ENCODE results near the gene RPS6KA6. TPM values are rescaled to one million over a fixed set of nuclear protein-coding genes. Genes with fewer than 3 reads are reported as not detected.

RPS6KA6 gene
- total RNA-seq, 5 donors from 2014 or later (not counting 1 experiment from before 2014, with no cell fraction given): 0.13 to 0.45 (median 0.30) TPM; not detected in 1

GRCh38 chrX:84170931-84171330, 17.1 kb downstream of the RPS6KA6 start:
- no CpG with 5 or more reads among the region's 2 CpGs for WGBS (ENCODE audit: insufficient coverage)
- ATAC-seq (replicated peaks in 1 of 4) (no peak), DNase-seq (no peak)
- Histone ChIP-seq H3K27ac (ENCODE audit: low read length) (no peak overlapping the region), H3K4me3 (ENCODE audit: control insufficient read depth in 1 of 2, extremely low read depth in 1 of 2, low read length in 1 of 2) (no peak overlapping the region), H3K4me1 (ENCODE audit: control insufficient read depth in 1 of 2, extremely low read depth in 1 of 2, insufficient read depth in 2 of 2, low read length in 2 of 2) (no peaks in the 10 kb centered on the region), H3K36me3 (ENCODE audit: control insufficient read depth in 2 of 2, extremely low read depth in 1 of 2, insufficient read depth in 1 of 2, low read length in 1 of 2) (no peaks in the 10 kb centered on the region), H3K9me3 (no peaks in the 10 kb centered on the region), H3K27me3 (replicated peaks in 1 of 2; ENCODE audit: control insufficient read depth in 2 of 2, extremely low read depth in 1 of 2, insufficient read depth in 2 of 2, low read length in 1 of 2) (no peaks in the 10 kb centered on the region)
- Mint-ChIP-seq H3K36me3 (no peaks in the 10 kb centered on the region), H3K27me3 (no peaks in the 10 kb centered on the region), H3K4me3 (no peak overlapping the region), H3K4me1 (no peaks in the 10 kb centered on the region), H3K27ac (no peak overlapping the region), H3K9me3 (peaks cover 0 to 4% (median 4%) of the 10 kb centered on the region in 3 donors)
- ChIA-PET CTCF (no interaction called here), POLR2A (no interaction called here)

- DNase-seq: no peak
- Histone ChIP-seq H3K27ac (ENCODE audit: low read length) (no peak overlapping the region), H3K27me3 (replicated peaks in 1 of 2; ENCODE audit: control insufficient read depth in 2 of 2, extremely low read depth in 1 of 2, insufficient read depth in 2 of 2, low read length in 1 of 2) (no peaks in the 10 kb centered on the region), H3K9me3 (no peaks in the 10 kb centered on the region), H3K4me3 (ENCODE audit: control insufficient read depth in 1 of 2, extremely low read depth in 1 of 2, low read length in 1 of 2) (no peak overlapping the region), H3K36me3 (ENCODE audit: control insufficient read depth in 2 of 2, extremely low read depth in 1 of 2, insufficient read depth in 1 of 2, low read length in 1 of 2) (no peaks in the 10 kb centered on the region), H3K4me1 (ENCODE audit: control insufficient read depth in 1 of 2, extremely low read depth in 1 of 2, insufficient read depth in 2 of 2, low read length in 2 of 2) (no peaks in the 10 kb centered on the region)
- Mint-ChIP-seq H3K27ac (no peak overlapping the region), H3K4me1 (no peaks in the 10 kb centered on the region), H3K36me3 (no peaks in the 10 kb centered on the region), H3K9me3 (peaks cover 0 to 4% (median 4%) of the 10 kb centered on the region in 3 donors), H3K4me3 (no peak overlapping the region), H3K27me3 (no peaks in the 10 kb centered on the region)
- WGBS (ENCODE audit: insufficient coverage): no CpG with 5 or more reads among the region's 2 CpGs
- ATAC-seq (replicated peaks in 1 of 4): no peak
- CTCF ChIA-PET: no interaction called here
- POLR2A ChIA-PET: no interaction called here
These were observed 19.4 kb downstream of the RPS6KA6 start for GRCh38 chrX:84168574-84168973.

GRCh38 chrX:84168095-84168494, 19.9 kb downstream of the RPS6KA6 start:
- Mint-ChIP-seq H3K36me3 (no peaks in the 10 kb centered on the region), H3K27me3 (no peaks in the 10 kb centered on the region), H3K4me1 (no peaks in the 10 kb centered on the region), H3K4me3 (no peak overlapping the region), H3K27ac (no peak overlapping the region), H3K9me3 (peaks cover 0 to 4% (median 4%) of the 10 kb centered on the region in 3 donors)
- ChIA-PET CTCF (no interaction called here), POLR2A (no interaction called here)
- DNase-seq (no peak), ATAC-seq (replicated peaks in 1 of 4) (no peak)
- no peak overlapping the region for H3K4me3 ChIP-seq (ENCODE audit: control insufficient read depth in 1 of 2, extremely low read depth in 1 of 2, low read length in 1 of 2)
- no peaks in the 10 kb centered on the region for H3K9me3 ChIP-seq
- no peaks in the 10 kb centered on the region for H3K4me1 ChIP-seq (ENCODE audit: control insufficient read depth in 1 of 2, extremely low read depth in 1 of 2, insufficient read depth in 2 of 2, low read length in 2 of 2)
- no peaks in the 10 kb centered on the region for H3K27me3 ChIP-seq (replicated peaks in 1 of 2; ENCODE audit: control insufficient read depth in 2 of 2, extremely low read depth in 1 of 2, insufficient read depth in 2 of 2, low read length in 1 of 2)
- WGBS (ENCODE audit: insufficient coverage): 67% methylated on average over 1 of the region's 2 CpGs
- H3K36me3 ChIP-seq (ENCODE audit: control insufficient read depth in 2 of 2, extremely low read depth in 1 of 2, insufficient read depth in 1 of 2, low read length in 1 of 2): no peaks in the 10 kb centered on the region
- H3K27ac ChIP-seq (ENCODE audit: low read length): no peak overlapping the region

GRCh38 chrX:84165711-84166110, 22.3 kb downstream of the RPS6KA6 start:
- POLR2A ChIA-PET: no interaction called here
- no peaks in the 10 kb centered on the region for H3K4me1 Mint-ChIP-seq
- ATAC-seq (replicated peaks in 1 of 4) (no peak), DNase-seq (no peak)
- H3K4me1 ChIP-seq (ENCODE audit: control insufficient read depth in 1 of 2, extremely low read depth in 1 of 2, insufficient read depth in 2 of 2, low read length in 2 of 2): no peaks in the 10 kb centered on the region
- H3K36me3 Mint-ChIP-seq: no peaks in the 10 kb centered on the region
- CTCF ChIA-PET: no interaction called here
- no peak overlapping the region for H3K4me3 Mint-ChIP-seq
- no peak overlapping the region for H3K27ac ChIP-seq (ENCODE audit: low read length)
- peaks cover 0 to 4% (median 4%) of the 10 kb centered on the region in 3 donors for H3K9me3 Mint-ChIP-seq
- no peaks in the 10 kb centered on the region for H3K27me3 ChIP-seq (replicated peaks in 1 of 2; ENCODE audit: control insufficient read depth in 2 of 2, extremely low read depth in 1 of 2, insufficient read depth in 2 of 2, low read length in 1 of 2)
- H3K27me3 Mint-ChIP-seq: no peaks in the 10 kb centered on the region
- no peak overlapping the region for H3K27ac Mint-ChIP-seq
- no peak overlapping the region for H3K4me3 ChIP-seq (ENCODE audit: control insufficient read depth in 1 of 2, extremely low read depth in 1 of 2, low read length in 1 of 2)
- H3K9me3 ChIP-seq: no peaks in the 10 kb centered on the region
- H3K36me3 ChIP-seq (ENCODE audit: control insufficient read depth in 2 of 2, extremely low read depth in 1 of 2, insufficient read depth in 1 of 2, low read length in 1 of 2): no peaks in the 10 kb centered on the region
- no CpG with 5 or more reads among the region's 1 CpG for WGBS (ENCODE audit: insufficient coverage)

- H3K27me3 Mint-ChIP-seq: no peaks in the 10 kb centered on the region
- no peak overlapping the region for H3K27ac Mint-ChIP-seq
- DNase-seq (no peak), ATAC-seq (replicated peaks in 1 of 4) (no peak)
- Histone ChIP-seq H3K36me3 (ENCODE audit: control insufficient read depth in 2 of 2, extremely low read depth in 1 of 2, insufficient read depth in 1 of 2, low read length in 1 of 2) (no peaks in the 10 kb centered on the region), H3K9me3 (no peaks in the 10 kb centered on the region), H3K27ac (ENCODE audit: low read length) (no peak overlapping the region), H3K27me3 (replicated peaks in 1 of 2; ENCODE audit: control insufficient read depth in 2 of 2, extremely low read depth in 1 of 2, insufficient read depth in 2 of 2, low read length in 1 of 2) (no peaks in the 10 kb centered on the region), H3K4me1 (ENCODE audit: control insufficient read depth in 1 of 2, extremely low read depth in 1 of 2, insufficient read depth in 2 of 2, low read length in 2 of 2) (no peaks in the 10 kb centered on the region), H3K4me3 (ENCODE audit: control insufficient read depth in 1 of 2, extremely low read depth in 1 of 2, low read length in 1 of 2) (no peak overlapping the region)
- CTCF ChIA-PET: no interaction called here
- H3K36me3 Mint-ChIP-seq: no peaks in the 10 kb centered on the region
- H3K4me3 Mint-ChIP-seq: no peak overlapping the region
- peaks cover 0 to 3% (median 3%) of the 10 kb centered on the region in 3 donors for H3K9me3 Mint-ChIP-seq
- POLR2A ChIA-PET: no interaction called here
- no peaks in the 10 kb centered on the region for H3K4me1 Mint-ChIP-seq
These were observed 25.6 kb downstream of the RPS6KA6 start for GRCh38 chrX:84162401-84162800.

GRCh38 chrX:84161641-84162040, 26.4 kb downstream of the RPS6KA6 start:
- no peaks in the 10 kb centered on the region for H3K27me3 Mint-ChIP-seq
- Histone ChIP-seq H3K9me3 (no peaks in the 10 kb centered on the region), H3K4me1 (ENCODE audit: control insufficient read depth in 1 of 2, extremely low read depth in 1 of 2, insufficient read depth in 2 of 2, low read length in 2 of 2) (no peaks in the 10 kb centered on the region), H3K36me3 (ENCODE audit: control insufficient read depth in 2 of 2, extremely low read depth in 1 of 2, insufficient read depth in 1 of 2, low read length in 1 of 2) (no peaks in the 10 kb centered on the region), H3K27me3 (replicated peaks in 1 of 2; ENCODE audit: control insufficient read depth in 2 of 2, extremely low read depth in 1 of 2, insufficient read depth in 2 of 2, low read length in 1 of 2) (no peaks in the 10 kb centered on the region), H3K4me3 (ENCODE audit: control insufficient read depth in 1 of 2, extremely low read depth in 1 of 2, low read length in 1 of 2) (no peak overlapping the region), H3K27ac (ENCODE audit: low read length) (no peak overlapping the region)
- CTCF ChIA-PET: no interaction called here
- H3K9me3 Mint-ChIP-seq: no peaks in the 10 kb centered on the region
- H3K4me3 Mint-ChIP-seq: no peak overlapping the region
- no peaks in the 10 kb centered on the region for H3K4me1 Mint-ChIP-seq
- H3K27ac Mint-ChIP-seq: no peak overlapping the region
- H3K36me3 Mint-ChIP-seq: no peaks in the 10 kb centered on the region
- no peak for ATAC-seq (replicated peaks in 1 of 4)
- no peak for DNase-seq
- POLR2A ChIA-PET: no interaction called here

GRCh38 chrX:84160736-84161135, 27.3 kb downstream of the RPS6KA6 start:
- Histone ChIP-seq H3K4me3 (ENCODE audit: control insufficient read depth in 1 of 2, extremely low read depth in 1 of 2, low read length in 1 of 2) (no peak overlapping the region), H3K36me3 (ENCODE audit: control insufficient read depth in 2 of 2, extremely low read depth in 1 of 2, insufficient read depth in 1 of 2, low read length in 1 of 2) (no peaks in the 10 kb centered on the region), H3K4me1 (ENCODE audit: control insufficient read depth in 1 of 2, extremely low read depth in 1 of 2, insufficient read depth in 2 of 2, low read length in 2 of 2) (no peaks in the 10 kb centered on the region), H3K9me3 (no peaks in the 10 kb centered on the region), H3K27me3 (replicated peaks in 1 of 2; ENCODE audit: control insufficient read depth in 2 of 2, extremely low read depth in 1 of 2, insufficient read depth in 2 of 2, low read length in 1 of 2) (no peaks in the 10 kb centered on the region), H3K27ac (ENCODE audit: low read length) (no peak overlapping the region)
- ATAC-seq (replicated peaks in 1 of 4) (no peak), DNase-seq (no peak)
- Mint-ChIP-seq H3K36me3 (no peaks in the 10 kb centered on the region), H3K27ac (no peak overlapping the region), H3K9me3 (no peaks in the 10 kb centered on the region), H3K4me1 (no peaks in the 10 kb centered on the region), H3K4me3 (no peak overlapping the region), H3K27me3 (no peaks in the 10 kb centered on the region)
- ChIA-PET CTCF (no interaction called here), POLR2A (interaction anchor here in 1 of 2 donors (0.6 kb wide), 1 partner anchor 9 kb away, joined by 14 read pairs; no protein-coding TSS in a partner anchor)
- no CpG with 5 or more reads among the region's 4 CpGs for WGBS (ENCODE audit: insufficient coverage)
